H1 (cell line): Measurements from ENCODE around the gene MLPH. TPM values are rescaled to one million over a fixed set of nuclear protein-coding genes. Genes with fewer than 3 reads are reported as not detected.

Experiments used
- CTCF ChIA-PET: fragments of 300-600 bp; sonication (Branson Sonifier 250); formaldehyde crosslinking; loops from one replicate; lab custom pipeline; 2021; ENCODE audit not compliant: partially characterized antibody; lab: Charles Lee
- POLR2A ChIA-PET: fragments of 300-600 bp; sonication (Branson Sonifier 250); formaldehyde crosslinking; loops from one replicate; lab custom pipeline; 2021; ENCODE audit warnings: inconsistent platforms; ENCODE audit not compliant: partially characterized antibody; lab: Charles Lee
- DNase-seq, 2 experiments: peaks; one replicate each; pipeline versions ENCODE4 v3.0.0 to v3.0.0-alpha.2; 2010 to 2022; ENCODE audit warnings: low spot score in 2 of 2, low read depth in 1 of 2, mixed read lengths in 1 of 2
- FAIRE-seq: peaks from 2 replicates; lab custom pipeline; 2011; peaks lifted over from hg19 to GRCh38; lab: Jason Lieb, UNC
- H2AFZ ChIP-seq: 2 replicates; pipeline ENCODE4 v1.8.1; 2012; ENCODE audit warnings: low read length, inconsistent platforms
- H2AK5ac ChIP-seq: 2 replicates; pipeline ENCODE4 v1.6.1; 2013; ENCODE audit warnings: low read depth, low read length
- H2BK120ac ChIP-seq: replicated peaks from 2 replicates; pipeline ENCODE3; 2013; ENCODE audit warnings: low read depth, low read length, inconsistent platforms
- H2BK12ac ChIP-seq: 2 replicates; pipeline ENCODE4 v1.6.1; 2013; ENCODE audit warnings: low read depth, low read length
- H2BK15ac ChIP-seq: 2 replicates; pipeline ENCODE4 v1.6.1; 2013; ENCODE audit warnings: low read length
- H2BK20ac ChIP-seq: 2 replicates; pipeline ENCODE4 v1.6.1; 2013; ENCODE audit warnings: low read length
- H2BK5ac ChIP-seq: 2 replicates; pipeline ENCODE4 v1.6.1; 2013; ENCODE audit warnings: low read depth, low read length
- H3K14ac ChIP-seq: 2 replicates; pipeline ENCODE4 v1.6.1; 2013; ENCODE audit warnings: inconsistent platforms; ENCODE audit not compliant: insufficient read length
- H3K18ac ChIP-seq: 2 replicates; pipeline ENCODE4 v1.6.1; 2013; ENCODE audit warnings: low read length; ENCODE audit errors: extremely low read depth
- H3K23ac ChIP-seq: 2 replicates; pipeline ENCODE4 v1.6.1; 2013; ENCODE audit warnings: inconsistent platforms; ENCODE audit not compliant: insufficient read length
- H3K23me2 ChIP-seq: 2 replicates; pipeline ENCODE4 v1.6.1; 2013; ENCODE audit warnings: low read depth, low read length
- H3K27ac ChIP-seq: 2 replicates; pipeline ENCODE4 v1.6.1; 2011; ENCODE audit warnings: low read depth, low read length, inconsistent platforms
- H3K27me3 ChIP-seq, 4 experiments: replicated peaks in 1 of 4; 1 replicate in 1 of 4; 2 replicates in 3 of 4; pipeline versions ENCODE4 v1.6.1 to v1.8.1; 2011 to 2013; ENCODE audit warnings: low read length in 3 of 4, mild to moderate bottlenecking in 3 of 4, inconsistent platforms in 2 of 4, mixed read lengths in 2 of 4, moderate library complexity in 1 of 4; ENCODE audit not compliant: control insufficient read depth in 3 of 4, insufficient read depth in 3 of 4; ENCODE audit errors: extremely low read depth in 1 of 4
- H3K36me3 ChIP-seq, 4 experiments: 2 replicates each; pipeline versions ENCODE4 v1.6.1 to v1.8.1; 2011 to 2013; ENCODE audit warnings: mild to moderate bottlenecking in 4 of 4, low read length in 3 of 4, moderate library complexity in 2 of 4, control low read depth in 1 of 4, inconsistent platforms in 1 of 4; ENCODE audit not compliant: insufficient read depth in 4 of 4, control insufficient read depth in 2 of 4
- H3K4ac ChIP-seq: replicated peaks from 2 replicates; pipeline ENCODE3; 2013; ENCODE audit warnings: low read length, low read depth, mixed read lengths, inconsistent platforms; ENCODE audit not compliant: insufficient read length
- H3K4me1 ChIP-seq, 4 experiments: replicated peaks in 1 of 4; 1 replicate in 1 of 4; 2 replicates in 3 of 4; pipeline versions ENCODE4 v1.6.1 to v1.8.1; 2011 to 2013; ENCODE audit warnings: low read length in 3 of 4, inconsistent platforms in 2 of 4, mixed read lengths in 1 of 4; ENCODE audit not compliant: insufficient read depth in 4 of 4, control insufficient read depth in 3 of 4
- H3K4me2 ChIP-seq, 2 experiments: 2 replicates each; pipeline versions ENCODE4 v1.6.1 to v1.8.1; 2011 to 2013; ENCODE audit warnings: low read depth in 2 of 2, low read length in 2 of 2, control low read depth in 1 of 2, inconsistent platforms in 1 of 2, mild to moderate bottlenecking in 1 of 2; ENCODE audit not compliant: insufficient read depth in 1 of 2
- H3K4me3 ChIP-seq, 4 experiments: fragments of 200-600, 300-600 bp in 1 of 4; sonication (generic), shearing (Covaris generic), sonication (Bioruptor Twin) in 1 of 4; 2 replicates each; pipeline versions ENCODE4 v1.5.1 to v1.8.1; 2011 to 2016; ENCODE audit warnings: low read length in 4 of 4, low read depth in 3 of 4, control low read depth in 2 of 4, inconsistent platforms in 2 of 4, mild to moderate bottlenecking in 2 of 4, mixed read lengths in 1 of 4, moderate library complexity in 1 of 4; ENCODE audit not compliant: insufficient read depth in 2 of 4; ENCODE audit errors: extremely low read depth in 1 of 4
- H3K56ac ChIP-seq: replicated peaks from 2 replicates; pipeline ENCODE3; 2013; ENCODE audit warnings: low read depth, mild to moderate bottlenecking, mixed read lengths, low read length, inconsistent platforms; ENCODE audit not compliant: insufficient read length
- H3K79me1 ChIP-seq: 2 replicates; pipeline ENCODE4 v1.6.1; 2013; ENCODE audit warnings: low read depth, low read length, control low read depth
- H3K79me2 ChIP-seq, 2 experiments: 2 replicates each; pipeline versions ENCODE4 v1.6.1 to v1.8.1; 2012 to 2013; ENCODE audit warnings: low read length in 2 of 2, mild to moderate bottlenecking in 2 of 2, inconsistent platforms in 1 of 2; ENCODE audit not compliant: insufficient read depth in 2 of 2, control insufficient read depth in 1 of 2
- H3K9ac ChIP-seq, 4 experiments: replicated peaks in 1 of 4; 1 replicate in 1 of 4; 2 replicates in 3 of 4; pipeline versions ENCODE4 v1.6.1 to v1.8.1; 2011 to 2013; ENCODE audit warnings: low read depth in 3 of 4, low read length in 3 of 4, control low read depth in 2 of 4, mild to moderate bottlenecking in 2 of 4, moderate library complexity in 2 of 4, inconsistent platforms in 1 of 4; ENCODE audit errors: extremely low read depth in 1 of 4
- H3K9me3 ChIP-seq, 2 experiments: 2 replicates each; pipeline versions ENCODE4 v1.6.1 to v1.8.1; 2012 to 2013; ENCODE audit warnings: mild to moderate bottlenecking in 2 of 2, moderate library complexity in 2 of 2, control low read depth in 1 of 2, inconsistent platforms in 1 of 2, low read depth in 1 of 2, low read length in 1 of 2, mixed read lengths in 1 of 2; ENCODE audit not compliant: insufficient read depth in 2 of 2
- H4K20me1 ChIP-seq, 2 experiments: replicated peaks in 1 of 2; 2 replicates each; pipeline versions ENCODE3 to v1.8.1; 2011 to 2013; ENCODE audit warnings: inconsistent platforms in 2 of 2, low read length in 2 of 2, mild to moderate bottlenecking in 1 of 2; ENCODE audit not compliant: insufficient read depth in 2 of 2, control insufficient read depth in 1 of 2
- H4K5ac ChIP-seq: 2 replicates; pipeline ENCODE4 v1.6.1; 2013; ENCODE audit warnings: low read length, low read depth, mixed read lengths, inconsistent platforms; ENCODE audit not compliant: insufficient read length
- H4K8ac ChIP-seq: 2 replicates; pipeline ENCODE4 v1.8.0; 2013; ENCODE audit warnings: mild to moderate bottlenecking, moderate library complexity, low read length, inconsistent platforms; ENCODE audit not compliant: insufficient read depth; ENCODE audit errors: extremely low read depth
- H4K91ac ChIP-seq: replicated peaks from 2 replicates; pipeline ENCODE3; 2013; ENCODE audit warnings: low read length, mixed read lengths, inconsistent platforms; ENCODE audit not compliant: insufficient read length
- CBX5 ChIP-seq: fragments of 300-800, 300-1000 bp; sonication (generic); IDR thresholded peaks from 2 replicates; pipeline ENCODE4 v1.7.1; 2016; ENCODE audit warnings: antibody characterized with exemption, low read length, low read depth
- CBX8 ChIP-seq: fragments of 300-800, 300-1000 bp; sonication (generic); IDR thresholded peaks from 2 replicates; pipeline ENCODE4 v1.7.1; 2016; ENCODE audit warnings: low read depth, low read length, borderline replicate concordance
- HDAC6 ChIP-seq: IDR thresholded peaks from one replicate; pipeline ENCODE4 v1.7.1; 2012; ENCODE audit warnings: low read depth, mild to moderate bottlenecking, inconsistent platforms, low read length, moderate library complexity
- JUN ChIP-seq: IDR thresholded peaks from 2 replicates; pipeline ENCODE4 v1.6.1; 2011; ENCODE audit warnings: low read depth, mild to moderate bottlenecking, improper control_type of control experiment, low read length
- KDM5A ChIP-seq: fragments of 200-600 bp; IDR thresholded peaks from 2 replicates; pipeline ENCODE4 v1.7.1; 2012; ENCODE audit warnings: mild to moderate bottlenecking, low read length, inconsistent platforms, mixed read lengths
- POLR2AphosphoS5 ChIP-seq: IDR thresholded peaks from 2 replicates; pipeline ENCODE4 v1.6.1; 2011; ENCODE audit warnings: low read depth, low read length
- RBBP5 ChIP-seq: IDR thresholded peaks from 2 replicates; pipeline ENCODE4 v1.7.1; 2012; ENCODE audit warnings: low read depth, mild to moderate bottlenecking, inconsistent platforms, low read length, moderate library complexity, borderline replicate concordance
- TBP ChIP-seq: IDR thresholded peaks from 2 replicates; pipeline ENCODE4 v1.6.1; 2011; ENCODE audit warnings: low read depth, low read length, improper control_type of control experiment
- WGBS, 2 experiments: shearing (Covaris generic) in 1 of 2; methylation state at CpG; one replicate each; pipeline versions ENCODE4 v1.1.6 to v1.1.7; 2013 to 2015; ENCODE audit warnings: low lambda C conversion rate in 2 of 2, mixed read lengths in 2 of 2, inconsistent platforms in 1 of 2, low coverage in 1 of 2, missing lambda C conversion rate in 1 of 2; ENCODE audit not compliant: insufficient replicate concordance in 2 of 2, insufficient coverage in 1 of 2, insufficient read length in 1 of 2; ENCODE audit errors: extremely low coverage in 1 of 2, missing lambda C conversion rate in 1 of 2; 5-methylcytosine and 5-hydroxymethylcytosine counted together
- polyA plus RNA-seq, 7 experiments: library from polyadenylated mRNA; depleted of rRNA in 3 of 7; stranded (reverse) in 5 of 7; unstranded in 2 of 7; fragments of >200 nt in 5 of 7; fragments of 200-250 nt in 2 of 7; gene quantifications; 1 replicate in 5 of 7; 2 replicates in 1 of 7; 4 replicates in 1 of 7; pipeline versions ENCODE4 v1.2.1 to v1.2.3, GENCODE V29; 2011 to 2013; ENCODE audit warnings: missing spikeins in 2 of 7, mixed read lengths in 2 of 7
- total RNA-seq: library from RNA; stranded (reverse); fragmentation: NEBNext Ultra II Directional; extraction: Animal tissue kit (Norgen Biotek cat#: 25700); gene quantifications from 2 replicates; pipeline ENCODE4 v1.2.1, GENCODE V29; 2021
- TF ChIP-seq, protein P1 (sequence below): IDR thresholded peaks from 2 replicates; pipeline ENCODE4 v1.6.1; 2011; ENCODE audit warnings: low read length, improper control_type of control experiment
- TF ChIP-seq, protein P2 (sequence below): IDR thresholded peaks from 2 replicates; pipeline ENCODE4 v1.6.1; 2012; ENCODE audit warnings: low read length, inconsistent platforms
- TF ChIP-seq, protein P3 (sequence below): IDR thresholded peaks from 2 replicates; pipeline ENCODE4 v1.6.1; 2011; ENCODE audit warnings: low read depth, mild to moderate bottlenecking, low read length; ENCODE audit not compliant: insufficient read depth

Gene MLPH
- total and polyA plus RNA-seq, 2 of the 8 experiments (the other 6 are each of a cell fraction or from before 2014, with no cell fraction given) = 12.7 to 17.0 TPM

DNA sequence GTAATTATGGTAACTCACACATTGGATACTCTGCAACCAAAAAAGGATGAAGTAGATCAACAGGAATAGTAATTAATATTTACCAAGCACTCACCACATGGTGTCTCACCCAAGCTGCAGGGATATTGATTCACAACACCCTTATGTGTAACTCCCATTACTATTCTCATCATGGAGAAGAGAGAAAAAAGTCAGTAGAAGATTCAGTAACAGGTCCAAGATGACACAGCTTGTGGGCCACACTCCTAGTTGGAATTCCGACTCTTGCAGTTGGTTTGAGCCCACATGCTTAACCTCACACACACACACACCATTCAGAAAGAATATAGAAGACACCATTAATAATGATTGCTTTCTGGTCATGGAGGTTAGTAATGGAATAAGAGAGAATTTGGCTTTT lies 1.7 kb upstream of the MLPH start:
- WGBS, 2 experiments = 86% methylated on average over 1 of the region's 1 CpG; no CpG with 5 or more reads in 1 of the 2 experiments
- TF ChIP-seq JUN (no peak), TBP (no peak), CBX8 (no peak), KDM5A (no peak), HDAC6 (no peak), RBBP5 (no peak), POLR2AphosphoS5 (no peak), CBX5 (no peak)
- TF ChIP-seq, protein P1, sequence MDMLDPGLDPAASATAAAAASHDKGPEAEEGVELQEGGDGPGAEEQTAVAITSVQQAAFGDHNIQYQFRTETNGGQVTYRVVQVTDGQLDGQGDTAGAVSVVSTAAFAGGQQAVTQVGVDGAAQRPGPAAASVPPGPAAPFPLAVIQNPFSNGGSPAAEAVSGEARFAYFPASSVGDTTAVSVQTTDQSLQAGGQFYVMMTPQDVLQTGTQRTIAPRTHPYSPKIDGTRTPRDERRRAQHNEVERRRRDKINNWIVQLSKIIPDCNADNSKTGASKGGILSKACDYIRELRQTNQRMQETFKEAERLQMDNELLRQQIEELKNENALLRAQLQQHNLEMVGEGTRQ = no peak
- TF ChIP-seq, protein P2, sequence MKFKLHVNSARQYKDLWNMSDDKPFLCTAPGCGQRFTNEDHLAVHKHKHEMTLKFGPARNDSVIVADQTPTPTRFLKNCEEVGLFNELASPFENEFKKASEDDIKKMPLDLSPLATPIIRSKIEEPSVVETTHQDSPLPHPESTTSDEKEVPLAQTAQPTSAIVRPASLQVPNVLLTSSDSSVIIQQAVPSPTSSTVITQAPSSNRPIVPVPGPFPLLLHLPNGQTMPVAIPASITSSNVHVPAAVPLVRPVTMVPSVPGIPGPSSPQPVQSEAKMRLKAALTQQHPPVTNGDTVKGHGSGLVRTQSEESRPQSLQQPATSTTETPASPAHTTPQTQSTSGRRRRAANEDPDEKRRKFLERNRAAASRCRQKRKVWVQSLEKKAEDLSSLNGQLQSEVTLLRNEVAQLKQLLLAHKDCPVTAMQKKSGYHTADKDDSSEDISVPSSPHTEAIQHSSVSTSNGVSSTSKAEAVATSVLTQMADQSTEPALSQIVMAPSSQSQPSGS = no peak
- TF ChIP-seq, protein P3, sequence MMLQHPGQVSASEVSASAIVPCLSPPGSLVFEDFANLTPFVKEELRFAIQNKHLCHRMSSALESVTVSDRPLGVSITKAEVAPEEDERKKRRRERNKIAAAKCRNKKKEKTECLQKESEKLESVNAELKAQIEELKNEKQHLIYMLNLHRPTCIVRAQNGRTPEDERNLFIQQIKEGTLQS = no peak

More for the DNA sequence above, 1.7 kb upstream of the MLPH start:
- H3K9me3 ChIP-seq = no peaks in the 10 kb centered on the region
- H3K4me1 ChIP-seq = peaks cover 9 to 28% (median 20%) of the 10 kb centered on the region in 4 experiments
- no peak overlapping the region; a peak in 1 of 4 replicates for H3K4me2 ChIP-seq
- H2AFZ ChIP-seq = no peak overlapping the region
- ChIA-PET CTCF (interaction anchor here (7.3 kb wide), 1 partner anchor 11 kb away, joined by 48 read pairs; no protein-coding TSS in a partner anchor), POLR2A (interaction anchor here (2.8 kb wide), 1 partner anchor 9 kb away, joined by 16 read pairs; no protein-coding TSS in a partner anchor)
- H2BK12ac ChIP-seq = no peak overlapping the region
- H3K36me3 ChIP-seq = no peaks in the 10 kb centered on the region
- no peak overlapping the region for H2AK5ac ChIP-seq
- H3K23me2 ChIP-seq = peaks cover 12% of the 10 kb centered on the region; the same call in 1 of the 2 replicates
- H3K18ac ChIP-seq = no peak overlapping the region
- H3K14ac ChIP-seq = no peak overlapping the region
- no peak overlapping the region for H3K56ac ChIP-seq
- no peak overlapping the region for H2BK120ac ChIP-seq
- H3K4ac ChIP-seq = no peak overlapping the region
- H3K27me3 ChIP-seq = peaks cover 6 to 32% (median 22%) of the 10 kb centered on the region in 4 experiments; a peak in 6 of 7 replicates
- no peaks in the 10 kb centered on the region for H4K20me1 ChIP-seq
- DNase-seq (no peak), FAIRE-seq (no peak)
- no peak overlapping the region for H3K4me3 ChIP-seq
- H2BK15ac ChIP-seq = no peak overlapping the region
- H3K27ac ChIP-seq = no peak overlapping the region
- no peak overlapping the region for H4K91ac ChIP-seq
- H2BK20ac ChIP-seq = no peak overlapping the region
- H4K8ac ChIP-seq = no peak overlapping the region
- H2BK5ac ChIP-seq = no peak overlapping the region
- no peak overlapping the region for H3K9ac ChIP-seq
- H3K79me1 ChIP-seq = no peaks in the 10 kb centered on the region
- no peak overlapping the region for H3K23ac ChIP-seq
- H4K5ac ChIP-seq = no peak overlapping the region
- H3K79me2 ChIP-seq = no peaks in the 10 kb centered on the region
